HCT116 (cell line): ENCODE data around the gene ITGA11. TPM values are rescaled to one million over a fixed set of nuclear protein-coding genes. Genes with fewer than 3 reads are reported as not detected.
"Not testable (repeated sequence)": the region's sequence is repeated elsewhere in the genome, so short reads cannot be mapped to it uniquely, and the experiment has no call there.

Source experiments
- ATAC-seq: fragments of 200-7000 bp; cut with Tn5 transposase; 2 replicates; pipeline ENCODE4 v1.9.1; 2020; ENCODE audit warnings: mild to moderate bottlenecking, moderate library complexity
- BruUV-seq: library from RNA; stranded (reverse); fragments of 400-500 nt; replicated peaks from 2 replicates; lab custom pipeline; 2021; lab: Mats Ljungman, UMichigan
- CTCF ChIA-PET: fragments of 300-600 bp; sonication (Branson Sonifier 250); formaldehyde crosslinking; loops from one replicate; lab custom pipeline; 2021; ENCODE audit warnings: antibody characterized with exemption; lab: Charles Lee
- POLR2A ChIA-PET: fragments of 300-600, 350-600 bp; sonication (Branson Sonifier 250); formaldehyde crosslinking; loops from one replicate; lab custom pipeline; 2021; ENCODE audit warnings: antibody characterized with exemption; lab: Charles Lee
- RAD21 ChIA-PET, 2 experiments: fragments of 300-600 bp; sonication (Branson Sonifier 250); formaldehyde crosslinking; loops; one replicate each; lab custom pipeline; 2023; ENCODE audit warnings: low total read pairs in 2 of 2; ENCODE audit not compliant: uncharacterized antibody in 2 of 2, unreplicated experiment in 2 of 2, low non-redundant PET in 1 of 2; lab: Charles Lee
- DNase-seq: peaks from one replicate; pipeline ENCODE4 v3.0.0-alpha.2; 2010; ENCODE audit warnings: low read depth, low spot score
- H2AFZ ChIP-seq: fragments of 200-600 bp; shearing (Covaris generic), sonication (generic); 2 replicates; pipeline ENCODE4 v1.6.1; 2017; ENCODE audit warnings: low read depth, mixed run types, mixed read lengths, antibody characterized with exemption, low read length; ENCODE audit not compliant: poor library complexity, severe bottlenecking
- H3K27ac ChIP-seq: 2 replicates; pipeline ENCODE4 v1.5.1; 2012; ENCODE audit warnings: low read depth, low read length
- H3K27me3 ChIP-seq: fragments of 200-600 bp; sonication (generic); 2 replicates; pipeline ENCODE4 v1.6.1; 2016; ENCODE audit warnings: mixed run types, low read length, mixed read lengths; ENCODE audit not compliant: insufficient read depth
- H3K36me3 ChIP-seq, 2 experiments: fragments of 200-500 bp in 1 of 2; fragments of 200-600 bp in 1 of 2; sonication (Bioruptor generic) in 1 of 2; sonication (generic) in 1 of 2; 2 replicates each; pipeline versions ENCODE4 v1.5.1 to v1.6.1; 2014 to 2016; ENCODE audit warnings: low read length in 2 of 2, inconsistent platforms in 1 of 2, mixed read lengths in 1 of 2, mixed run types in 1 of 2; ENCODE audit not compliant: insufficient read depth in 2 of 2, control insufficient read depth in 1 of 2
- H3K4me1 ChIP-seq, 2 experiments: fragments of 200-600 bp in 1 of 2; sonication (generic) in 1 of 2; 2 replicates each; pipeline versions ENCODE4 v1.5.1 to v1.6.1; 2012 to 2017; ENCODE audit warnings: low read length in 2 of 2, inconsistent platforms in 1 of 2, mild to moderate bottlenecking in 1 of 2, mixed read lengths in 1 of 2, mixed run types in 1 of 2, moderate library complexity in 1 of 2; ENCODE audit not compliant: insufficient read depth in 2 of 2, control insufficient read depth in 1 of 2
- H3K4me2 ChIP-seq: fragments of 200-600 bp; sonication (generic); 2 replicates; pipeline ENCODE4 v1.6.1; 2017; ENCODE audit warnings: mixed run types, low read length, mixed read lengths
- H3K4me3 ChIP-seq, 2 experiments: fragments of 200-600 bp in 1 of 2; sonication (generic) in 1 of 2; replicated peaks in 1 of 2; 2 replicates each; pipeline ENCODE4 v1.5.1; 2011 to 2016; ENCODE audit warnings: low read length in 2 of 2, control low read depth in 1 of 2, low read depth in 1 of 2, mild to moderate bottlenecking in 1 of 2, mixed read lengths in 1 of 2, mixed run types in 1 of 2
- H3K79me2 ChIP-seq: fragments of 200-600 bp; sonication (generic); 2 replicates; pipeline ENCODE4 v1.6.1; 2017; ENCODE audit warnings: mild to moderate bottlenecking, mixed run types, low read length, moderate library complexity, mixed read lengths; ENCODE audit not compliant: insufficient read depth
- H3K9ac ChIP-seq: fragments of 200-600 bp; sonication (generic); 2 replicates; pipeline ENCODE4 v1.6.1; 2016; ENCODE audit warnings: low read length, mixed read lengths
- H3K9me2 ChIP-seq: fragments of 200-600 bp; sonication (generic), shearing (Covaris generic); 2 replicates; pipeline ENCODE4 v1.6.1; 2017; ENCODE audit warnings: mixed run types, mild to moderate bottlenecking, moderate library complexity; ENCODE audit not compliant: insufficient read depth
- H3K9me3 ChIP-seq, 2 experiments: fragments of 200-500 bp in 1 of 2; fragments of 200-600 bp in 1 of 2; sonication (Bioruptor generic) in 1 of 2; sonication (generic) in 1 of 2; 2 replicates each; pipeline ENCODE4 v1.6.1; 2014 to 2017; ENCODE audit warnings: low read length in 2 of 2, mixed read lengths in 2 of 2, inconsistent platforms in 1 of 2, low read depth in 1 of 2, mild to moderate bottlenecking in 1 of 2, mixed run types in 1 of 2, moderate library complexity in 1 of 2; ENCODE audit not compliant: control insufficient read depth in 1 of 2, insufficient read depth in 1 of 2
- H4K20me1 ChIP-seq: fragments of 200-600 bp; sonication (generic), shearing (Covaris generic); 2 replicates; pipeline ENCODE4 v1.6.1; 2017; ENCODE audit warnings: mixed run types, mild to moderate bottlenecking, moderate library complexity; ENCODE audit not compliant: insufficient read depth
- CBX3 ChIP-seq: IDR thresholded peaks from 2 replicates; pipeline ENCODE4 v1.6.1; 2012; ENCODE audit warnings: low read depth
- ELF1 ChIP-seq: IDR thresholded peaks from 2 replicates; pipeline ENCODE4 v1.6.1; 2012; ENCODE audit warnings: low read depth, borderline replicate concordance
- EZH2 ChIP-seq: fragments of 200-600 bp; sonication (generic); IDR thresholded peaks from 2 replicates; pipeline ENCODE4 v1.6.1; 2017; ENCODE audit warnings: antibody characterized with exemption, mixed run types
- EZH2phosphoT487 ChIP-seq: fragments of 200-600 bp; IDR thresholded peaks from 2 replicates; pipeline ENCODE4 v1.6.1; 2018; ENCODE audit warnings: antibody characterized with exemption, borderline replicate concordance
- POLR2A ChIP-seq: IDR thresholded peaks from 2 replicates; pipeline ENCODE4 v1.7.0; 2011; ENCODE audit warnings: borderline replicate concordance; ENCODE audit not compliant: insufficient read depth, insufficient read length; ENCODE audit errors: extremely low read depth
- SP1 ChIP-seq: IDR thresholded peaks from 2 replicates; pipeline ENCODE4 v1.6.1; 2012; ENCODE audit warnings: low read depth
- ZBTB33 ChIP-seq: IDR thresholded peaks from 2 replicates; pipeline ENCODE4 v1.6.1; 2011; ENCODE audit warnings: mild to moderate bottlenecking, low read length, moderate library complexity; ENCODE audit not compliant: insufficient replicate concordance; ENCODE audit errors: extremely low read depth
- ZNF274 ChIP-seq: fragments of 200-500 bp; sonication (Bioruptor generic); IDR thresholded peaks from 2 replicates; pipeline ENCODE4 v1.6.1; 2014; ENCODE audit warnings: mild to moderate bottlenecking, low read depth, low read length, inconsistent platforms
- intact Hi-C: fragments of 100-400 bp; cut with micrococcal nuclease; formaldehyde crosslinking; loops from 2 replicates; pipeline ENCODE4 v1.10.0; 2022
- total RNA-seq: library from RNA; stranded (reverse); gene quantifications from one replicate; pipeline ENCODE4 v1.2.1, GENCODE V29; 2021; ENCODE audit not compliant: unreplicated experiment
- TF ChIP-seq, protein P1 (sequence below), 3 experiments: fragments of 200-600 bp in 1 of 3; sonication (generic) in 1 of 3; IDR thresholded peaks in 2 of 3; conservative IDR thresholded peaks in 1 of 3; 2 replicates each; pipeline ENCODE4 v1.5.1; 2012 to 2017; ENCODE audit warnings: low read depth in 2 of 3, low read length in 2 of 3, antibody characterized with exemption in 1 of 3, borderline replicate concordance in 1 of 3, control low read depth in 1 of 3, mild to moderate bottlenecking in 1 of 3, mixed read lengths in 1 of 3, mixed run types in 1 of 3, moderate library complexity in 1 of 3; ENCODE audit not compliant: insufficient read depth in 1 of 3
- TF ChIP-seq, protein P2 (sequence below): IDR thresholded peaks from 2 replicates; pipeline ENCODE4 v1.6.1; 2012
- TF ChIP-seq, protein P3 (sequence below): IDR thresholded peaks from 2 replicates; pipeline ENCODE4 v1.6.1; 2012

The ITGA11 gene
- total RNA-seq, 1 experiment from 2014 or later: not detected

- CTCF ChIA-PET, POLR2A ChIA-PET, BruUV-seq, H4K20me1 ChIP-seq, H3K9me3 ChIP-seq, H3K9ac ChIP-seq, H3K9me2 ChIP-seq, H3K79me2 ChIP-seq, intact Hi-C loops, RAD21 ChIA-PET, H3K4me3 ChIP-seq, DNase-seq, H3K27me3 ChIP-seq, H3K36me3 ChIP-seq, H3K27ac ChIP-seq, H2AFZ ChIP-seq, ATAC-seq, H3K4me2 ChIP-seq, H3K4me1 ChIP-seq: not testable (repeated sequence)
Observed at GRCh38 chr15:68422403-68423145, 9.4 kb downstream of the ITGA11 start.

DNA sequence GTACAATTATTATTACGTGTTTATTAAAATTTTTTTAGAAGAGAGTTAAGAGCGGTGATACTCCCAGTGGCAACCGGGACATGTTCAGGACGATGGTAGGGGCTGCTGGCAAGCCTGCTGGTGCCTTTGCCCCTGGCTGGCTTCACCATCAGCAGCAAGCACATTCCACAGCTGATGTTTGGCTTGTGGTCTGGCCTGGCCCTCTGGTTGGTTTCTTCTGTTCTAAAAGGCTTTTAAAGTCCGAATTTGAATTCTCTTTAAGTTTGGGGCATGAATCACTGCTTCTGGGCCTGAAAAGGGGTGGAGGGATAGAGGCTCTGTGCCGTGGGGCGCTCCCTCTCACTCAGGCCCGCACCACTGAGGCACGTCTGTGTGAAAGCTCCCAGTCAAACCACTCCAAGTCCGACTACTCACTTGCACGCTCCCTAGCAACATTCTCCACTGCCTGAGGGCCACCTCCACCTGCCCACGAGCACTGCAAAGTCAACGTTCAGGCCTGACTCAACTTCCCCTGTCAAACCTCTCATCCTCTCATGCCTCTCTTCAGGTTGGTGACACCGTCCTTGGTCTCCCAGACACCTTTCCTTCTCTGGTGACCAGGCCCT lies 10.1 kb downstream of the ITGA11 start:
- Histone ChIP-seq H3K4me3 (no peak overlapping the region), H2AFZ (no peak overlapping the region), H3K9me3 (no peaks in the 10 kb centered on the region), H3K79me2 (no peaks in the 10 kb centered on the region), H3K9me2 (no peaks in the 10 kb centered on the region), H3K27ac (no peak overlapping the region), H3K36me3 (no peaks in the 10 kb centered on the region), H3K27me3 (no peaks in the 10 kb centered on the region), H3K4me2 (no peak overlapping the region), H4K20me1 (no peaks in the 10 kb centered on the region), H3K9ac (no peak overlapping the region), H3K4me1 (no peaks in the 10 kb centered on the region)
- POLR2A ChIA-PET: no interaction called here
- RAD21 ChIA-PET: no interaction called here
- BruUV-seq: no TSS peak
- no peak for DNase-seq
- CTCF ChIA-PET: no interaction called here
- ATAC-seq: no peak
- intact Hi-C loops: no loop called here
- TF ChIP-seq ZBTB33 (no peak), ELF1 (no peak), SP1 (no peak), EZH2phosphoT487 (no peak), ZNF274 (no peak), EZH2 (no peak), CBX3 (no peak), POLR2A (no peak)
- TF ChIP-seq, protein P1, sequence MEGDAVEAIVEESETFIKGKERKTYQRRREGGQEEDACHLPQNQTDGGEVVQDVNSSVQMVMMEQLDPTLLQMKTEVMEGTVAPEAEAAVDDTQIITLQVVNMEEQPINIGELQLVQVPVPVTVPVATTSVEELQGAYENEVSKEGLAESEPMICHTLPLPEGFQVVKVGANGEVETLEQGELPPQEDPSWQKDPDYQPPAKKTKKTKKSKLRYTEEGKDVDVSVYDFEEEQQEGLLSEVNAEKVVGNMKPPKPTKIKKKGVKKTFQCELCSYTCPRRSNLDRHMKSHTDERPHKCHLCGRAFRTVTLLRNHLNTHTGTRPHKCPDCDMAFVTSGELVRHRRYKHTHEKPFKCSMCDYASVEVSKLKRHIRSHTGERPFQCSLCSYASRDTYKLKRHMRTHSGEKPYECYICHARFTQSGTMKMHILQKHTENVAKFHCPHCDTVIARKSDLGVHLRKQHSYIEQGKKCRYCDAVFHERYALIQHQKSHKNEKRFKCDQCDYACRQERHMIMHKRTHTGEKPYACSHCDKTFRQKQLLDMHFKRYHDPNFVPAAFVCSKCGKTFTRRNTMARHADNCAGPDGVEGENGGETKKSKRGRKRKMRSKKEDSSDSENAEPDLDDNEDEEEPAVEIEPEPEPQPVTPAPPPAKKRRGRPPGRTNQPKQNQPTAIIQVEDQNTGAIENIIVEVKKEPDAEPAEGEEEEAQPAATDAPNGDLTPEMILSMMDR (IDR thresholded peaks at IDR 0.05 in 2 of 3, conservative IDR thresholded peaks at IDR 0.05 in 1 of 3; ENCODE audit: borderline replicate concordance in 1 of 3, insufficient read depth in 1 of 3, low read depth in 2 of 3, low read length in 2 of 3): no peak
- TF ChIP-seq, protein P2, sequence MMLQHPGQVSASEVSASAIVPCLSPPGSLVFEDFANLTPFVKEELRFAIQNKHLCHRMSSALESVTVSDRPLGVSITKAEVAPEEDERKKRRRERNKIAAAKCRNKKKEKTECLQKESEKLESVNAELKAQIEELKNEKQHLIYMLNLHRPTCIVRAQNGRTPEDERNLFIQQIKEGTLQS: no peak
- TF ChIP-seq, protein P3, sequence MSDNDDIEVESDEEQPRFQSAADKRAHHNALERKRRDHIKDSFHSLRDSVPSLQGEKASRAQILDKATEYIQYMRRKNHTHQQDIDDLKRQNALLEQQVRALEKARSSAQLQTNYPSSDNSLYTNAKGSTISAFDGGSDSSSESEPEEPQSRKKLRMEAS: no peak
